ENCODE results near the gene KCNB1.

DNA sequence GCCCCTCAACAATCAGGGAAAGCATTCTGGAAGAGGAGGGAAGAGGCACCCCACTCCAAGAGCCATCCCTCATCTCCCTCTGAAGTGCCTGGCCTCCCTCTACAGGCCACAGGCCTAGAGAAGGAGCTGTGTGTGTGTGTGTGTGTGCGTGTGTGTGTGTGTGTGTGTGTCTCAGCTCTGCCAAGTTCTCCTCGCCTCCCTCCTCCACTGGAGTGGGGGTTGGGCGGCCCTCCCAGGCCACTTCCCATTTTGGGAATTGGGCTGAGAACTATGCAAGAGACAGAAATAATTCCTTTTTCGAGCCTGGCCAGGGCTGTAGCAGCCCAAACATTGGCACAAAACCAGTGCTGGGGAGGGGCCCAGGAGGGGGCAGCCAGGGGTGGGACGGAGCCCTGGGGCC lies 35.7 kb downstream of the KCNB1 start:
- TF ChIP-seq CTCF (IDR thresholded peaks at IDR 0.05) = peak in 2 of 4 experiments; percentile 15 to 36
- no peak for TF ChIP-seq POLR2A (IDR thresholded peaks at IDR 0.05)

Data from prostate gland (tissue), 2 donors.